LHCN-M2 (cell line): ENCODE results near the gene DLGAP4. TPM values are rescaled to one million over a fixed set of nuclear protein-coding genes. Genes with fewer than 3 reads are reported as not detected.

ENCODE experiments used
- DNase-seq: peaks from one replicate; pipeline ENCODE4 v3.0.0-alpha.2; 2012; ENCODE audit warnings: low read depth
- total RNA-seq: library from RNA; depleted of rRNA; stranded (reverse); fragments of >200 nt; gene quantifications from 2 replicates; pipeline ENCODE4 v1.2.3, GENCODE V29; 2014

DLGAP4 gene
- total RNA-seq, 1 experiment from 2014 or later, result 17.2 TPM

- DNase-seq, result no peak
Measured at GRCh38 chr20:36526521-36527011, 220.4 kb downstream of the DLGAP4 start.

- no peak for DNase-seq
Measured at GRCh38 chr20:36527331-36528125, 221.4 kb downstream of the DLGAP4 start.

- no peak for DNase-seq
Measured at GRCh38 chr20:36528176-36528874, 222.2 kb downstream of the DLGAP4 start.

- no peak for DNase-seq
Measured at GRCh38 chr20:36528875-36529417, 222.8 kb downstream of the DLGAP4 start.

- DNase-seq, result no peak
Measured at GRCh38 chr20:36532388-36532787, 226.2 kb downstream of the DLGAP4 start.

GRCh38 chr20:36532822-36533221, 226.7 kb downstream of the DLGAP4 start:
- DNase-seq, result no peak

- DNase-seq, result peak; percentile 56
Measured at GRCh38 chr20:36538026-36538722, 232.0 kb downstream of the DLGAP4 start.

GRCh38 chr20:36540551-36541211, 234.5 kb downstream of the DLGAP4 start:
- no peak for DNase-seq

- DNase-seq, result peak; percentile 52
Measured at GRCh38 chr20:36541227-36541767, 235.2 kb downstream of the DLGAP4 start, which contains the start of gene MYL9. Gene MYL9 (plus strand): TSS chr20:36541519. CDS start chr20:36544885, 3,366 bp downstream.

- peak; percentile 76 for DNase-seq
Measured at GRCh38 chr20:36541768-36542488, 235.8 kb downstream of the DLGAP4 start.

- DNase-seq, result no peak
Measured at GRCh38 chr20:36542516-36543183, 236.5 kb downstream of the DLGAP4 start.

GRCh38 chr20:36543184-36544133, 237.3 kb downstream of the DLGAP4 start:
- peak; percentile 90 for DNase-seq

GRCh38 chr20:36544134-36545018, 238.2 kb downstream of the DLGAP4 start:
- DNase-seq, result peak; percentile 84

- DNase-seq, result no peak
Measured at GRCh38 chr20:36546111-36546736, 240.1 kb downstream of the DLGAP4 start.

GRCh38 chr20:36547186-36548005, 241.3 kb downstream of the DLGAP4 start:
- DNase-seq, result no peak

GRCh38 chr20:36548006-36548315, 241.8 kb downstream of the DLGAP4 start:
- no peak for DNase-seq
